ENCODE results near the gene LCN2.
"Not testable (repeated sequence)": the region's sequence is repeated elsewhere in the genome, so short reads cannot be mapped to it uniquely, and the experiment has no call there.

LCN2 gene

GRCh38 chr9:128128836-128129590, 20.2 kb upstream of the LCN2 start:
- DNase-seq (ENCODE audit: low spot score), result no peak

GRCh38 chr9:128129976-128130590, 19.2 kb upstream of the LCN2 start:
- not testable (repeated sequence) for DNase-seq (ENCODE audit: low spot score)

GRCh38 chr9:128130651-128131050, 18.6 kb upstream of the LCN2 start:
- DNase-seq (ENCODE audit: low spot score), result not testable (repeated sequence)

GRCh38 chr9:128131346-128131745, 17.9 kb upstream of the LCN2 start:
- not testable (repeated sequence) for DNase-seq (ENCODE audit: low spot score)

- DNase-seq (ENCODE audit: low spot score), result not testable (repeated sequence)
These were observed 17.1 kb upstream of the LCN2 start for GRCh38 chr9:128132139-128132538.

GRCh38 chr9:128135561-128135960, 13.7 kb upstream of the LCN2 start:
- DNase-seq (ENCODE audit: low spot score), result not testable (repeated sequence)

- DNase-seq (ENCODE audit: low spot score), result no peak
These were observed 12.1 kb upstream of the LCN2 start for GRCh38 chr9:128136816-128137793.

GRCh38 chr9:128138001-128138400, 11.3 kb upstream of the LCN2 start:
- DNase-seq (ENCODE audit: low spot score), result no peak

GRCh38 chr9:128139621-128140020, 9.6 kb upstream of the LCN2 start:
- no peak for DNase-seq (ENCODE audit: low spot score)

- no peak for DNase-seq (ENCODE audit: low spot score)
These were observed 7.6 kb upstream of the LCN2 start for GRCh38 chr9:128141604-128142003.

GRCh38 chr9:128142061-128142460, 7.2 kb upstream of the LCN2 start:
- DNase-seq (ENCODE audit: low spot score), result no peak

GRCh38 chr9:128142596-128142995, 6.7 kb upstream of the LCN2 start:
- no peak for DNase-seq (ENCODE audit: low spot score)

- DNase-seq (ENCODE audit: low spot score), result no peak
These were observed 5.6 kb upstream of the LCN2 start for GRCh38 chr9:128143525-128144238.

GRCh38 chr9:128144239-128145181, 4.7 kb upstream of the LCN2 start:
- no peak for DNase-seq (ENCODE audit: low spot score)

GRCh38 chr9:128145536-128145935, 3.7 kb upstream of the LCN2 start:
- no peak for DNase-seq (ENCODE audit: low spot score)

- DNase-seq (ENCODE audit: low spot score), result no peak
These were observed 3.3 kb upstream of the LCN2 start for GRCh38 chr9:128145951-128146351.

GRCh38 chr9:128146591-128147120, 2.6 kb upstream of the LCN2 start:
- no peak for DNase-seq (ENCODE audit: low spot score)

- DNase-seq (ENCODE audit: low spot score), result no peak
These were observed 698 bp upstream of the LCN2 start for GRCh38 chr9:128148509-128149000.

- no peak for DNase-seq (ENCODE audit: low spot score)
These were observed 819 bp downstream of the LCN2 start for GRCh38 chr9:128149951-128150593.

All from COLO829 (cell line).